ENCODE results near the gene VGLL3.
"Not testable (repeated sequence)": the region's sequence is repeated elsewhere in the genome, so short reads cannot be mapped to it uniquely, and the experiment has no call there.

VGLL3 gene, protein sequence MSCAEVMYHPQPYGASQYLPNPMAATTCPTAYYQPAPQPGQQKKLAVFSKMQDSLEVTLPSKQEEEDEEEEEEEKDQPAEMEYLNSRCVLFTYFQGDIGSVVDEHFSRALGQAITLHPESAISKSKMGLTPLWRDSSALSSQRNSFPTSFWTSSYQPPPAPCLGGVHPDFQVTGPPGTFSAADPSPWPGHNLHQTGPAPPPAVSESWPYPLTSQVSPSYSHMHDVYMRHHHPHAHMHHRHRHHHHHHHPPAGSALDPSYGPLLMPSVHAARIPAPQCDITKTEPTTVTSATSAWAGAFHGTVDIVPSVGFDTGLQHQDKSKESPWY

DNA sequence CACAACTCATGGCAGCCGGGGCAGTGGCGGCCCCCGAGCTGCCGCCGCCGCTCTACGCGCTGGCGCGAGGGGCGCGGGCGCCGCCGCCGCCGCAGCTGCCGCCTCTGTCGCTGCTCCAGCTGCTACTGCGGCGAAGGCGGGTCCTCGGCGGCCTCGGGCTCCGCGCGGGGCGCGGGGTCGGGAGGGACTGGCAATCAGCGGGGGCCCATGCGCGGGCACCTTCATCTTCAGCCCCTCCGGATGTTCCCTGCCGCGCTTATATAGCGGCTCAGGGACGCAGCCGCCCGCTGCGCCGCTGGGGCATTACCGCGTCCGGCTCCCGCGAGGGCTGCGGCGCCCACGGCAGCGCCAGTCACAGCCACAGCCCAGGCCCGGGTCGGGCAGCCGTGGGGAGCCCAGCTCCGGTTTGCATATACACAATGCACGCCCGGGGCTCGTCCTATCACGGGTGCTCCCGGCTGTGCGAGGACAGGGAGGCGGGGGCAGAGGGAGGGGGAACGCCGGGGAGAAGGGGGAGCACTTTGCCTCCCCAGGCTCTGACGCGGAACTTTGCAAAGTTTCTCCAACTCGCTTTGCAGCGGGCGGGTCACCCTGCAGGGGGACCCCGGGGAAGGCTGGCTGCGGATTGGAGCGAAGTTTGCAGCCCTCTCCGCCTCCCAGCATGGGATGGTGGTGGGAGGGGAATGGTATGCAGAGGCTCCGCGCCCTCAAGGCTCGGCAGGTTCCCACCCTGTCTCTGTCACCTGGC lies at the start of gene VGLL3:
Gene VGLL3, minus strand, starts transcription at position 416 of the 748 bp plus-strand sequence. Its CDS starts 406 bp downstream, at position 10.
- no peak for FAIRE-seq

DNA sequence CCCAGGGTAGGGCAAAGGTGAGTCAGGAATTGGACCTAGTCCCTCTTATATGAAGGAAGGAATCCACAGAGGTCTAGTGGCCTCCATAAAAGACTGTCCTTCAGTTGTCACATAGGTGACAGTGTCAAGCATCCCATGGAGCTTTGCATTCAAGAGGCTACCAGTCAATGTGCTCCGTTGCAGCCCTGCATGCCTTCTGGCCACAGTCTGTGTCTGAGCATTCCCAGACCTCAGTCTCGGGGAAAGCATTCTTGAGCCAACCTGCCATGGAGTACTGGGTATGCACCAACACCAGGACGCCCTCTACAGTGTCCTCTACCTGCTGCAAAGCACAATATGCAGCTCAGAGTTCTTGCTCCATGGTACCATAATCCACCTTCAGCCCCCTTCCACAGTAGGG lies 46.7 kb upstream of the VGLL3 start:
- no peak for FAIRE-seq

DNA sequence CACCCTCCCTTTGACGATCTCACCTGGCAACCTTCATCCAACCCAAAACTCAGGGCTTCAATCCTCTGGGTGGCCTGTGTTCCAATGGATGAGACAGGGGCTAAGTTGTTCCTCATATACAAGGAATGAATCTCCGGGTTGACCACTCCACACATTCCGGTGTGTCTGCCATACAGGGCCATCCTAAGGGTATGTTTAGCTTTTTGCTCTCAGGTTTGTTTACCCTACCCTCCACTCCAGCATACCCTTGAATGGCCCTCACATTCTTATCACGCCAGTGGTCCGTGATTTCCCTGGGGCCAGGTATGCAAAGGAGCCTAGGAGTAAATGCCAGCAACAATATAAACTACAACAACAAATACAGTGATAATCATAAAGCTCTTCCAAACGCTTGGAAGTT lies 45.7 kb upstream of the VGLL3 start:
- FAIRE-seq: no peak

DNA sequence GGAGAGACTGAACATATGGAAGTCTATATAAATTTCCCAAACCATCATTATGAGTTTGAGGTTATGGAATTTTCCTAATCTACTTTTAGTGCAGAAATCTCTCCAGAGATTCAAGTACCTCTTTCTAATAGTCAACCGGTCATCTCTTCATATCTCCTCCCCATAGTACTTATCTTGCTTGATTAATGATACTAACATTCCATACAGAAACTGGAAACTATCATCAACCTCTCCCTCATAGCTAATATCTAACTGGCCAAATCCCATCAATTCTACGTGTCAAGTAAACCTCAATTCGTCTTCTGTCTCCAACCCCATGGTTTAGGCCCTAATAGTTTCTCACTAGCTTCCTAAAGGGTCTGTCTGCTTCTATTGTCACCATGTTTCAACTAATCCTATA lies 44.4 kb upstream of the VGLL3 start:
- no peak for FAIRE-seq

DNA sequence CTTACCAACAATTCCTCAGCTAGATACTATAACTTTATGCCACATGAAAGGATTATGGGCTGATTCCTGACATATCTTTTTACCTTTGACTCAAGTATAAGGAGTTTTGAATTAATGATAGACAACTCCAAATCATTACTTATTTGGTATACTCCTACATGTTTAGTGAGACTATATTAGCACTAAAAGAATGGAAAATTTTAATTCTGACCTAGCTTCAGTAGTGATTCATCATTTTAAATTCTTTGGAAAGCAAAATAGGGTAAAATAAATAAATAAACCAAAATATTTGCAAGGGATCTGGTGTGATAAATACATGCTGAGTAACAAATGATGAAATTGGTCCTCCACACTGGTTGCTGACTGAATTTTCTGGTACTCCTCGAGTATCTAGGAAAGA lies 42.3 kb upstream of the VGLL3 start:
- FAIRE-seq: no peak

DNA sequence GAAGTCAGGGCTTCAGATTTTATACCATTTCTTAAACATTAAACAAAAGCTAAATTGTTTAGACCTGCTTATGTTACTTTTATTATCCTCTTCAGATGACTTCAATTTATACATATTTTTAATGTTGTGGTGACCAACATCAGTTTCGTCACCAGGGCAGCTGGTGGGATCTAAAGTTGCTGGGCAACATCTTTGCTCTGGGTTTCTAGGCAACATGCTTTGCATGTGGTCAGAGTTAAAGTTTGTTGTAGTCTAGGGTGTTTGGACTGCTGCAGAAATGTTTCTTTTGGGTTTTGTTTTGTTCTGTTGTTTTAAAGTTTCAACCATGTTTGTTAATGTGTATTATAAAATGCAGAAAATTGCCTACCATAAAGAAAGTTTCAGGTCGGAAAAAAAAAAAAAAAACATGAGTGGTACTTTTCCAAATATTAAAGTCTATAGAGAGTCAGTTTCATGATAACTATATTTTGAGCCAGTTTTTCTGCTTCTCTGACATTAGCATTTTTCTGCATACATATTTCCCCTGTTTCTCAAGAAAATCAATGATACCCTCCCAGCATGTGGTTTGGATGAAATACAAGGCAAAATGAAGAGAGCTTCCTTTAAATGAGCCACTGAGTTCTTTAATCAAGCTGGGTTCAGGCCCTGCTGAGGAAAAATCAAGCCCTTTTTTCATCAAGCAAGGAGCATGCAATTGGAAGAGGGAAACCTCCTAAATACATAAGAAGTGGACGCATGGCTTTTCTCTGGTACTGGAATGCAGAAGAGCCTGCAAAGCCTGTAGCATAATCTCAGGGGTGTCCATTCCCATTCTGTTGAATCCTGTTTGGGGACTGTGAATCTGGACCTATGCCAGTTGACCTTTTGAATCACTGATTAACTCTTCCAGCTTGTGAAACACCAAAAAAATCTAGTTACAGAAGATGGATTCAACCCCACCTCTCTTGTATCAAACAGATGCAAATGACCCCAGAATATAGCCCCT lies 35.0 kb upstream of the VGLL3 start:
- FAIRE-seq: no peak

DNA sequence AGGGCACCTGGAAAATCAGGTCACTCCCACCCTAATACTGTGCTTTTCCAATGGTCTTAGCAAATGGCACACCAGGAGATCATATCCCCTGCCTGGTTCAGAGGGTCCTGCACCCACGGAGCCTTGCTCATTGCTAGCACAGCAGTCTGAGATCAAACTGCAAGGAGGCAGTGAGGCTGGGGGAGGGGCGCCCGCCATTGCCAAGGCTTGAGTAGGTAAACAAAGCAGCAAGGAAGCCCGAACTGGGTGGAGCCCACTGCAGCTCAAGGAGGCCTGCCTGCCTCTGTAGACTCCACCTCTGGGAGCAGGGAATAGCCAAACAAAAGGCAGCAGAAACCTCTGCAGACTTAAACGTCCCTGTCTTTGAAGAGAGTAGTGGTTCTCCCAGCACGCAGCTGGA lies 26.4 kb upstream of the VGLL3 start:
- not testable (repeated sequence) for FAIRE-seq

DNA sequence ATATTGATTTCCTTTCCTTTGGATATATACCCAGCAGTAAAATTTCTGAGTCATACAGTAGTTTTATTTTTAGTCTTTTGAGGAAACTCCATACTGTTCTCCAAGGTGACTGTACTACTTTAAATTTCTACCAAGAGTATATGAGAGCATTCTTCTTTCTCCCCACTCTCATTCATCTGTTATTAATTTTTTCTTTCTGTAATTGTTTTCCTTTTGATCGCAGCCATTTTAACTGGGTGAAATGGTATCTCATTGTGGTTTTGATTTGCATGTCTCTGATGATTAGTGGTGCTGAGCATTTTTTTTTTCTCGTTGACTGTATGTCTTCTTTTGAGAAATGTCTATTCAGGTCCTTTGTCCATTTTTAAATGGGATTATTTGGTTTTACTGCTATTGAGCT lies 18.3 kb upstream of the VGLL3 start:
- no peak for FAIRE-seq

DNA sequence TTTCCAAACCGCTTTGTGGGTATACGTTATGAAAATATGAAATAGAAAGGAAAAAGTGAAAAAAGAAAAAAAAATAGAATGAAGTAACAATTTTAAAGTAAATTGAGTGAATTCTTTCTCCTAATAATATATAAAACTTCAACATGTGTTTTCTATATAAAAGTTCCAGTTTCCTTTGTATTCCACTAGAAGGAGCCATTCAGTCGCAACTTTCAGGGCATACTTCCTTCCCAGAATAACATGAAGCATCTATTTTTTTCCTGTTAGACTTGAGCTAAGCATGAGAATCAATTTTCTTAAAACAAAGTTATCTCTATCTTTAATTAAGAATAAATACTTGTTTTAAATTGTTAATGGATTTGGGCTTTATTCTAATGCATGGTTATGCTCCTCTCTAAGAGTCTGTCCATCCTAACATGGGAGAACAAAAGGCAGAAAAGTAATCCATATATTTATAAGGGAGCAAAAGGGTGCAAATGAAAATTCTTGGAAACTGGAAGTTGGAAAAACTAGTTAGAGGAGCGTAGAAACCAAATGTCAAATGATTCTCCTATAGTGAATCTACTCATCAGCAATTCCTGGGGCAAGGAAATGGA lies 16.0 kb upstream of the VGLL3 start:
- FAIRE-seq: peak; percentile 83

DNA sequence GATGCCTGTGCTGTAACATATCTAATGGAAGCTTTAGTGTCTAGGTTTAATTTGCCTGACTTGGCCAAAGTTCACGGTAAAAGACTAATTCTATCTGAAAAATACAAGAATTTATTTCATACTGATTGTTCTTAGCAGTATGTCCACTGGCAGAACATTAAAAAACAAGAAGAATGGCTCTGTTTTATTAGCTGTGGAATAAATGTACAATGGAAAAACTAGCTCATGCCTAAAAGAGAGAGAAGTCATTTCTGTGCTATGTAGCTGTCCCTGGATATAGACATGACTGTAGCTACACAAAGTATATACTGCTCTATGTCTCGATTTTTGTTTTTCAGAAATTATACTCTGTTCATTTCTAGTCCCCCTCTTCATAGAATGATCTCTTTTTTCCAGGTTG lies 13.9 kb upstream of the VGLL3 start:
- no peak for FAIRE-seq

DNA sequence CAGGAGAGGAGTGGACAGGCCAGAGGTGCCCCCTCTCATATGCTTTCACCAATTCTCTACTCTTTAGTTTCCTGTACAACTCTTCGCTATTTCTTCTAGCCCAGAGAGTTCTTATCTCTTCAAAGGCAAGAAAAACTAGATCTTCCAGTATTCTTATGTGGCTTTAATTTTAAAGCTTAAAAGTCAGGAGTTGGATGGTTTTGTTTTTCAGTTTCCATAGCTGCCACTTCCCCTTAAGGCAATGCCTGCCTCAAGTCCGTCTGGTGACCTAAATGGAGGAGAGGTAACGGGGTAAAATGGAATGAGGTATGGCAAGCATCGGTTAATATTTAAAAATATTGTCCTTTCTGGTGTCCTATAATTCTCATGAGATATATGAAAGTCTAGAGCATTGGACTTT lies 11.4 kb upstream of the VGLL3 start:
- FAIRE-seq: no peak

DNA sequence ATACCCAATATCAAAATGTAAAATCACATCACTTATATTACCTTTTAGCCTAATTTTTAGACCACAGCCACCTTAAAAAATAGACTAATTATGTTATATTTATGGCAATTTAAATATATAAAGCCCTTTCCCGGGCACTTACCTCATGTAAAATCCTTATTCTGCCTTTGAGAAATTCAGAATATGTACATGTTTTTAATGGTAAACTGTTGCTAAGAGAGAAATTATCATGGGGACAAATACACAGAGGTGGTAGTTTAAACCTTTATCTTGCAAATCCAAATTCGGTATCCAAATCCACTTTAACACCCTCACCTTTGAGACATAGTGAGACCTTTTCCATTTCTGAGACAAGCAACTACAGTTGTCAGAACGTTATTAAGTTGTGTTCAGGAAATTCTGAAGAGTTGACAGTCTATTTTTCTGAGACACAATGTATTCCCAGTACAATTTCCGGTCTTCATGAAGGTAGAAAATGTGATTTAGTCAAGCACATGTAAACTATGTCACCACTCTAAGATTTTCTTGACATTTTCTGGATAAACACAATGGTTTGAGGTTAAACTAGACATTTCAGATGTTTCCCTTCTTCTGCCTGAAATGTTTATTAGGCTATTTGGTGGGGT lies 10.6 kb upstream of the VGLL3 start:
- FAIRE-seq: no peak

DNA sequence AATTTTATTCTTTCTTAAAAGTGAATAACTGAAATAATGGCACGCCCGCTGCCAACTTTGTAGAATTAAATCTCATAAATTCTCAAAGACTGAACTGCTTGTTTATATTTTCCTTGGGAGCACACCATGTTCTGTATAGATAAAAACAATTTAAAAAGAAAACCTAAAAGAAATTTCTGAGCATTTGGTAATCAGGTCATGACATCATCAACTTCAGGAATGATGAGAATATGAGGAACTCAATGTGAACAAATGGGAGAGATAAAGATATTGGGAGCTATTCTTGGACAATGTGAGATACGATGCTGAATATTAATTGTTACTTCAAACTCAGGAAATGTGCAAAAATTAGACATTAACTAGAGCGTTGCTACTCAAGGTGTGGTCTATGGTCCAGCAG lies 10.0 kb upstream of the VGLL3 start:
- FAIRE-seq: no peak

DNA sequence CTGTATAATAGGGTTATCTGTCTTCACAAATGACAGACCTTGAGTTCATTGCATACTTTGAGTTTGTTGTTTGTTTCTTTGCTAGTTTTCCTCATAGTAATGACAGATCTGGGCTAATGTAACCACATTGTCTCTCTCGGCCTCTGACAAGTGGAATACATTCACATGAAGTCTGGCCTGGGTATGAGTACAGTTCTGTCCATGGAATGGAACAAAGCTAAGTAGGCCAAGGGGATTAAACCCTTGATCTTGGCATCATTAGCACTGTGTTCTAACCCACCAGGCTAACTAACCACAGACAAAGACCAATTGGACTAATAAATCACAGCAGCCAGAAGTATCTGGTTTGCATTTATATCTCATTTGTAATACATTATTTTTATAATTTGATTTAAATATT lies 7.6 kb upstream of the VGLL3 start:
- no peak for FAIRE-seq

DNA sequence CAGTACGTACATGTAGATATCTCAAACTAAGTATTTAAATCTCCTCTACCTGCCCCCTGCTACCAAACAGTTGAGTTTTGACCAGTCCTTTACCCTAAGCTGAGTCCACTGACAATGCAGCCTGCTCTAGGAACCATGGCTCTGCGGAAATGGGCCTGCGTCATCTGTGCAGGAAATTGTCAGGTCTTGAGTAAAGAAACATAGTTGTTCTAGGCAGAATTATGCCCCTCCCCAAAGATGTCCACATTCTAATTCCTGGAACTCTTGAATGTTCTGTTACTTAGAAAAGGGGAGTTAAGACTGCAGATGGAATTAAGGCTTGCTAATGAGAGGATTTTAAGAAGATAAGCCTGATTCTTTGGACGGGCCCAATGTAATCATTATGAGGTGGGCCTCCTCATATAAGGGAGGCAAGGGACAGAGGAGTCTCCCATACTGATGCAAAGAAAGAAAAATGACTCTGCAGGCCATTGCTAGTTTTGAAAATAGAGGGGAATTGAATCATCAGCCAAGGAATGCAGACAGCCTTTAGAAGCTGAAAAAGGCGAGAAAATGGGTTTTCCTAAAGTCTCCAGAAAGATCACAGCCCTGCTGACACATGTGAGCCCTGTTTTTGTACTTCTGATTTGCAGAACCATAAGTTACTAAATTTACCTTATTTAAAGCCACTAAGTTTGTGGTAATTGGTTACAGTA lies 5.5 kb upstream of the VGLL3 start:
- no peak for FAIRE-seq

DNA sequence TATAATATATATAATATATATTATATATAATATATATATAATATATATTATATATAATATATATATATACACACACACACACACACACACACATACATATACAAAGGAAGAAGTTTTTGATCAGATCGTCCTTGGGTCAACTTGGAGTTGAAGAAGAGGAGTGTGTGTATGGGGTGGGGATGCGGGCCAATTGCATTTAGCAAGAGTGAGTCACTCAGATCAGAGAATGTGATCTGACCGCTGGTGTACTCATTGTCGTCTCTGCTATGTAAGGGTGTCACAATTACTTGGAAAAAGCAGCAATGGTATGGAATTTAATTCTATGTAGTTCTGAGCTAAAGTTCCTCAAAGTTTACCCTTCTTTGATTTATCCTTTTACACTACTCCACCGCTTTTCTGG lies 4.6 kb upstream of the VGLL3 start:
- peak; percentile 90 for FAIRE-seq

DNA sequence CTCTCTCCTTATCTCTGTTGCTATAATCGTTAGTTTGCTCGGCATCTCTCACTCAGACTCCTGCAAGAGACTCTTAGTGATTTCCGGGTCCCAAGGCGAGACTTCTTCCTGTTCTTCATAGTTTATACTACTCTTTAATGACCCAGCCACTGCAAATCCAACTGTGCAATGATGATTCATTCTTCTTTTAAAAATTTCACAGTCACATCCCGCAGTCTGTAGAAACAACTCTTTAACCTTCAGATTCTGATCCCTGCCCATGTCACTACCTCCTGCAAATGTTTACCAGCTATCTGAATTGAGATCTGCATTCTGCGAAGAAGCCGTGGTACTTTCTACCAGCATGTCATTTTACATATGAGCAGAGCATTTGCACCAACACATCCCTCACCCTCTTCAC lies 2.8 kb upstream of the VGLL3 start:
- FAIRE-seq: no peak

DNA sequence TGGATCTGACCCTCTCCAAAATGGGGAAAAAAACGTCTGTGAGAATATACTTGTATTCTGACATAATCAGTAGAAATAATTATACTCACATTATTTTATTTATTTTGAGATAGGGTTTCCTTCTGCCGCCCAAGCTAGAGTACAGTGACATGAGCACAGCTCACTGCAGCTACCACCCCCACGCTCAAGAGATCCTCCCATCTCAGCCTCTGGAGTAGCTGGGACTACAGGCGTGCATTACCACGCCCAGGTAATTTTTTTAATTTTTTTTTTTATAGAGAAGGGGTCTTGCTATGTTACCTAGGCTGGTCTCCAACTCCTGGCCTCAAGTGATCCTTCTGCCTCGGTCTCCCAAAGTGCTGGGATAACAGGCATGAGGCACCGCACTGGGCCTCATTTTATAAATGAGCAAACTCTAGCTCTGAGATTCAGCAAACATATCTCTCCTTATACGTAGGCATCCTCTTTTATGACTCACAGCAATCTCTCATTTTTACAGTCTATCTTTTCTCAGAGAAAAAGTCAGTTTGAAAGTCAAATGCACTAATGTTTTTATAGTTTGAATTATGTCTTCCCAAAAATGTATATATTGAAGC lies 989 bp upstream of the VGLL3 start:
- FAIRE-seq: no peak

DNA sequence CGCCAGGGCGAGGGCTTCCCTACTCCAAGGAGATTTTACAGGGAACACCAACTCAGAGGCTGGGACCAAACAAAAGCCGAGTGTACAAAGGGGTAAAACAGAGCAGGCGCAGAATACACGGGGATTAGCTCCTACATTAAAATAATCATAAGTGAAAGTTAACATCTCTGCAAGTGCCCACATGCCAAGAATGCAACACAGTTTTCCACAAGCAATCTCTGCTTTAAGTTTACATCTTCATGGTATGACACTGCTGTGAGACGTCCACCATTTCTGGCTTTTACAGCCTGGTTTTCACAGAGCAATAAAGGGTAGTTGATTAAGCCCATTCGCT lies 500 bp upstream of the VGLL3 start:
- FAIRE-seq: no peak

DNA sequence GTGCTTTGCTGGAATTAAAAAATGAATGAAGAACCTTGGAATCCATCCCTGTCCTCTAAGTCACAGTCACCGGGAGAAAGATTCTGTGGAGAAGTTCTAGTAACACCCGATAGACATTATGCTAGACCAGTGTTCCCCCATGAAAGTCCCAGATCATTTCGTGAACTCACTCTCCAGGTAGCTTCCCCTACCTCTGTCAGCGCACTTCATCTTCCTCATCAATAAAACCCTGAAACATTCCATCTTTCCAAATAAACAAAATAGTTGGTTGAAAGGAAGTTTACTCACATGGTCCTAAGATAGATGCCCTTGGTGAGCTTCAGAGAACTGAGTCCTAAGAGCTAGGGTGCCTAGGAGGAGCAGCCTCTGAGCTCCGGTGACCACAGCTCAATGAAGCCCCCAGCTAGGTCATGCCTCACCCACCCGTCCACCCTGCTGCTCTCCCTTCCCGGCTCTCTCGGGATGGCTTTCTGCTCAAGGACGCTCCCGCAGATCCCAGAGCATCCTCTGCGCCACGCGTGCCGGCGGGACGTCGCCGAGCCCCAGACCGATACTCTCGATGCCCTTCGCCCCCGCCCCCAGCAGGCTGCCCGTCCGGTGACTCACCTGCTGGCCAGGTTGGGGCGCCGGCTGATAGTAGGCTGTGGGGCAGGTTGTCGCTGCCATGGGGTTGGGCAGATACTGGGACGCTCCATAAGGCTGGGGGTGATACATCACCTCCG lies 776 bp downstream of the VGLL3 start:
- no peak for FAIRE-seq

DNA sequence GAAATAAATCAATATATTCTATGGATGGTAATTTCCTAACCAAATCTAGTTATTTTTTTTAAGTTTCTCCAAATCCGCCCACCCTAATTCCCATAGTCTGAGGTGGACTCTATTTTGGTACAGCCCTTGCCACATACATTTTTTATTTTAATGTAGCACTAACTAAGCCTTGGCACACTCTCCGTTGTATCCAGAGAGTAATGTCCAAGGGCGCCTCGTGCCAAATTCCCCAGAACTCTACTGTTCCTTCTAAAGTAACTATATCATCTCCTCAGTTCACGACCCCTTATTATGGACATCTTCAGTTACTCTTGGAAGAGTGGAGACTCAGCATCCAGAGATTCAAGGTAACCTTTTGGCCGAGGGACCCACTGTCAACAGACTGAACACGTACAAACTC lies 1.3 kb downstream of the VGLL3 start:
- FAIRE-seq: no peak

Data from G401.6 (cell line).